GM18868 (cell line): ENCODE measurements around the gene NTF4.
"Not testable (repeated sequence)": the region's sequence is repeated elsewhere in the genome, so short reads cannot be mapped to it uniquely, and the experiment has no call there.

ENCODE experiments used
- ATAC-seq: cut with Tn5 transposase; IDR thresholded peaks from one replicate; pipeline ENCODE4 v1.9.1; 2021; ENCODE audit warnings: mild to moderate bottlenecking, moderate library complexity; ENCODE audit not compliant: unreplicated experiment

Gene NTF4

DNA sequence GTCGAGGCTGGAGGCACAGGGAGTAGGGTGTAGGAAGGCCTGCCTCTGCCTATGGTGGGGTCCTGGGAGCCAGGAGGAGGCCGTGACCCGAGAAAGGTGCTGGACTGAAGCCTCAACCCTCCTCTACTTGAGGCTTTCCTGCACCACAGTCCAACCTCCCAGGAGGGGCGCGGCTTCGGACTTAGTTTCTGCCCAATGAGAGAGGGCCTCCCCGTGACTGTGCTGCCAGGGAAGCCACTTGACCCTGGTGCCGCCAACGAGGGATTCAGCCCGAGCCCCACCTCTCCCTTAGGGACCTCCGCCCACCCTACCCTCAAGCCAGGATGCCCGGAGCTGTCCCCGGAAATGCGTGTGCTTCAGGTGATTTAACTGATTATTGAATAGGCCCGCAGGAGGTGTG is 40.4 kb downstream of the NTF4 start, which contains the start of gene CGB3:
Gene CGB3 (minus strand): TSS at position 101 of the 400 bp plus-strand sequence. CDS start 362 bp downstream, outside the sequence.
- ATAC-seq, result not testable (repeated sequence)

DNA sequence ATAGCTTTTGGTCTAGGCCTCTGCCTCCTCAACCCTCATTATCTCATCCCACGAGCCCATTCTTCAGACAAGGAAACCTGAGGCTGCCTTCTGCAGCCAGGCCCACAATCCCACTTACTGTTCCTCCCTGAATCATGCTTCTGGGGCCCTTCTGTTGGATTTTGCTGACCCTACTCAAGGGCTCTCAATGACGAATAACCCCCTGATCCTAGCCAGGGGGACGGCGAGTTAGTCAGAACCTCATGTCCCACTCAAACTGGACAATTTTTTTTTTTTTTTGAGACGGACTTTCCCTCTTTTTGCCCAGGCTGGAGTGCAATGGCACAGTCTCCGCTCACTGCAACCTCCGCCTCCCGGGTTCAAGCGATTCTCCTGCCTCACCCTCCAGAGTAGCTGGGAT is 42.5 kb downstream of the NTF4 start:
- no peak for ATAC-seq

DNA sequence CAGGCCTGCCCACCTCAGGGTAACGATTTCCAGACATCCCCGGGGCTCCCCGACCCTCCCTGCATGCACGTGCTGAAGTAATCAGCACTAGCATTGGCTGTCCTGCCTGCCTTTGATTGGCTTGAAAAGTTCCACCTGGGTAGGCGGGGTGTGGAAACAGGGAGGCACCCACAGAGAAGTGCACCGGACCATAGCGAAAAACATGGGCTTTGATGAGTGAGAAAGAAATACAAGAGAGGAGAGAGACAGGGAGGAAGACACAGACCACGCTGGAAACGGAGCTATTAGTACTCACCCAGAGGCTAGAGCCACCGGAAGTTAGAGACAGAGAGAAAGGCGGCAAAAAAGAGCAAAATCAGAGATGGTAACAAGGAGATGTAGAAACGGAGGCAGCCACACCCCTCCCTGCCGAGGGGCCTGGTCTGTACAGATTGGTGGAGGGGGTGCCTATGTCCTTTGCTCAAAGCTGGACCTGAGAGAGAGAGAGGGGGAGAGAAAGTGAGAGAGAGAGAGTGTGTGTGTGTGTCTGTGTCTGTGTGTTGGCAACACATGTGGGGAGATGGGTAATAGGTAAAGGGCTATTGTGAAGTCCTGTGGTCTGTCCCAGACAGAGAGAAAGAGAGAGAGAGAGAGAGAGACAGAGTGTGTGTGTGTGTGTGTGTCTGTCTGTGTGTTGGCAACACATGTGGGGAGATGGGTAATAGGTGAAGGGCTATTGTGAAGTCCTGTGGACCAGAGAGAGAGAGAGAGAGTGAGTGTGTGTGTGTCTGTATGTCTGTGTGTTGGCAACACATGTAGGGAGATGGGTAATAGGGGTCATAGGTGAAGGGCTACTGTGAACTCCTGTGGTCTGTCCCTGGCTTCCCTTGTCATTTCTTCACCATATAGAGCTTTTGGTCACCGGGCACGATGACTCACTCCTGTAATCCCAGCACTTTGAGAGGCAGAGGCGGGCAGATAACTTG is 43.4 kb downstream of the NTF4 start:
- no peak for ATAC-seq

DNA sequence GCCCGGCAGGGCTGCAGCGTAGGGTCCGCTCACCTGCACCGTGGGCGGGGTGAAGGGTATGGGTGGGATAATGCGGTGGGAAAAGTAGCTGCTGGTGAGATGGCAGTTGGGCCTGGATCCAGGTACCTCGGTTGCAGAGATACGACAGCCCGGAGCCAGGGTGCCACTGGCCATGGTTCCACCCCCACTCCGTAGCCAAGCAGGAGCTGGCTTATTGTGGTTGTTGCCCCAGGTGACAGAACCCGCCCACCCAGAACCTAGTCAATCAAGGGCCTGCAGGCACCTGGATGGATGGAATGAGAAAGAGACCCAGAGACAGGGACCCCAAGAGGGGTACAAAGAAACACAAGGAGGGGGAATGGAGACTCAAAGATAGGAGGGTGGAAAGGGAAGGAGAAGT is 44.3 kb downstream of the NTF4 start:
- ATAC-seq, result no peak

DNA sequence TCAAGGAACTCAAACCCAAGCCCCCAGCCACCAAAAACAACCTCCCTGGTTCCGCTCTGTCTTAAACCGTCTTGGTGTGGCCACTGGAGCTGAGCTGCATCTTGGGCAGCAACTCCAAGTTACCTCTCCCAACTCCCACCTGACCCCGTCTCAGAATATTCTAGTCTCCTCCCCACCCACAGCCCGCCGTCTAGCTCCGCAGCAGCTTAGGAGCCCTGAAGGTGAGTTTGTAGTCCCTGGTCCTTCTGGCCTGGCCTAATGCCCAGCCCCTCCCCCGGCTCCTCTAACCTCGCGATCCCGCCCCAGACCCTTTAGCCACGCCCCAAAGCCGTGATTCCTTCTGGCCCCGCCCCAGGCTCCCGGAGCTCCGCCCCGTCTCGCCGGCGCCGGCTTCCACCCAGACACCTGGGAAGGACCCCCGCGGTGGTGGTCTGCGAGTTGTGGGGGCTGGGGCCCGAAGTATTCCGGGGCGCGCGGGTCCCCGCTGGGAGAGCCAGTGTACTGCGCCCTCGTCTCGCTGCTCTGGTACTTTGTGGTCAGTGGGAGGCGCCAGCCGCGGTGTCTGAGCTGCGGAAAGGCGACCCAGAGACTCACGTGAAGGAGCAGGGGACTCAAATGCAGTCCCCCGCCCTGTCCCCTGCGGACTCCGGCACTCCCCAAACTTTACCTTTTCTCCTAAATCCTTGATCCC is 45.2 kb downstream of the NTF4 start:
- no peak for ATAC-seq

DNA sequence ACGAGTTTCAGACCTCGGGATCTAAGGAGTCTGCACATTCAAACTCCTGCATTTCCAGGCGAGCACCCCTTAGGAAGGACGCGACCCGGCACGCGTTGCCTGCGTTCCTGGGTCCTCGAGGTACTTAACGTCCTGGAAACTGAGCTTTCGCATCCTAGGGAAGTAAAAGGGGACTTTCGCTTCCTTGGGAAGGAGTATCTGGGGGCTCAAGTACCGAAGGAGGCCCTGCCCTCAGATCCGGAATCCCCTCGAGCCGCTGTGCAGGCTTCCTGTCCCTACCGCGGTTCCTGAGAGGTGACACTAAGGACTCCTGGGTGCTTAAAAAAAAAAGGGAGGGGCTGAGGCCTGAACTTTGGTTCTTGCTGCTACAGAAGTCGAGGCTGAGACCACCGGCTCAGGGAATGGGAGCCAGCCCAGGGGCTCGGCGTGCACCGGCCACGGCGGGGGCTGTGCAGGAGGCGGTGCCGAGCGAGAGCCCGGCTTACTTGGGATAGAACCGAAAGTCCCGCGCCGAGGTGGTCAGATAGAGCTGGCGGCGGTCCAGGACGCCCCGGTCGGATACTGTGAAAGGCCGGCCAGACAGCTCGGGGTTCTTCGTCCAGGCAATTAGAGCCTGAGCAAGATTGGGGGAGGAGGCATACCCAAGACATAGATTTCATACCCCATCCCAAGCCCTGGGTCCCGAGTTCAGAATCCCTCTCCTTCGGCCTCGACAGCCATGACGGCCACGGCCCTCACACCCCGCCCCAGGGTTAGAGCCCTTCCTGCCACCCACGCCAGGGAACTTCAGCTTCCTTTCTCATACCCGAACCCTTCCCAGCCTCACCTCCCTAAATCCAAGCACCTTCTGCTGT is 46.0 kb downstream of the NTF4 start:
- not testable (repeated sequence) for ATAC-seq

DNA sequence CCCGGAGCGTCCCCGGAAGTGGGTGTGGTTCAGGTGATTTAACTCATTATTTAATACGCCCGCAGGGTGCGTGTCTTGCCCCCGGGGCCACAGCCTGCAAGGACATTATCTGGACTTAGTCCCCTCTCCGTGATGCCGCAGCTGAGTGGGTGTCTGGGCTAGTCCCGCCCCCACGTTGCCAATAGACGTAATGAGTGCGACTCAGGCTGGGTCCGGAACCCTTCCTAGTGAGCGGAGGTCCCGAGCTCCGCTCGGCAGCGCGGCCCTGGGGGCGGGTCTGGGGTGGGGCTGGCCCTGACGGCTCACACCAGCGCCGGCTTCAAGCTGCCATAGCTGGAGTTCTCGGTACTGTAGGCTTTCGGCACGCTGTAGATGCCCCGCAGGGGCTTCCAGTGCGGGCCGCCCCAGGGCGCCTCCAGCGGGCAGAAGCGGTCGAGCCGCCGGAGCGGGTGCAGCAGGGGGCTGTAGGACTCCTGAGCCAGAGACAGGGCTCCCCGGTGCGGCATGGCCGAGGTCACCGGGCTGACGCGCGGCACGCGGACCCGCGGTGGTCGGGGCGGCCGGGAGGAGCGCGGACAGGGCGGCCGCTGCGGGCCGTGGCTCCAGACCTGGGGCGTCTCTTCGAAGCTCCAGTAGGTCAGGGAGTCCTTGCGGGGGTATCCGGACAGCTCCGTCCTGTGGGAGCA is 46.8 kb downstream of the NTF4 start:
- ATAC-seq, result no peak

DNA sequence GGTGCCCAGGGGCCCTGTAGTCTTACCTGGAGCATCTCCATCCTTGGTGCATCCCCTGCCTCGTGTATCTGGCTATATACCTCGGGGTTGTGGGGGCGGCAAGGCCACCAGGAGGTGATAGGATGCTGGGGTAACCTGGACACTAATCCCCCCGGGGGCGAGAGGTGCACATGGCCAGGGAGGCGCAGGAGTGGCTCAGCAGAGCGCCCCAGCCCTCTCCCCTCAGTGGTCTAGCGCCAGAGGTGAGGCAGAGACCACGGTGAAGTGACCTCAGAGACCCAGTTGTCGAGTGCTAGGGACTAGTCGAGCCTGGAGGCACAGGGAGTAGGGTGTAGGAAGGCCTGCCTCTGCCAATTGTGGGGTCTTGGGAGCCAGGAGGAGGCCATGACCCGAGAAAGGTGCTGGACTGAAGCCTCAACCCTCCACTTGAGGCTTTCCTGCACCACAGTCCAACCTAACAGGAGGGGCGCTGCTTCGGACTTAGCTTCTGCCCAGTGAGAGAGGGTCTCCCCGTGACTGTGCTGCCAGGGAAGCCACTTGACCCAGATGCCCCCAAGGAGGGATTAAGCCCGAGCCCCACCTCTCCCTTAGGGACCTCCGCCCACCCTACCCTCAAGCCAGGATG is 47.5 kb downstream of the NTF4 start, which contains the start of gene LHB:
Gene LHB (minus strand): TSS at position 51 of the 625 bp plus-strand sequence. CDS start 10 bp downstream, at position 41.
- no peak for ATAC-seq

DNA sequence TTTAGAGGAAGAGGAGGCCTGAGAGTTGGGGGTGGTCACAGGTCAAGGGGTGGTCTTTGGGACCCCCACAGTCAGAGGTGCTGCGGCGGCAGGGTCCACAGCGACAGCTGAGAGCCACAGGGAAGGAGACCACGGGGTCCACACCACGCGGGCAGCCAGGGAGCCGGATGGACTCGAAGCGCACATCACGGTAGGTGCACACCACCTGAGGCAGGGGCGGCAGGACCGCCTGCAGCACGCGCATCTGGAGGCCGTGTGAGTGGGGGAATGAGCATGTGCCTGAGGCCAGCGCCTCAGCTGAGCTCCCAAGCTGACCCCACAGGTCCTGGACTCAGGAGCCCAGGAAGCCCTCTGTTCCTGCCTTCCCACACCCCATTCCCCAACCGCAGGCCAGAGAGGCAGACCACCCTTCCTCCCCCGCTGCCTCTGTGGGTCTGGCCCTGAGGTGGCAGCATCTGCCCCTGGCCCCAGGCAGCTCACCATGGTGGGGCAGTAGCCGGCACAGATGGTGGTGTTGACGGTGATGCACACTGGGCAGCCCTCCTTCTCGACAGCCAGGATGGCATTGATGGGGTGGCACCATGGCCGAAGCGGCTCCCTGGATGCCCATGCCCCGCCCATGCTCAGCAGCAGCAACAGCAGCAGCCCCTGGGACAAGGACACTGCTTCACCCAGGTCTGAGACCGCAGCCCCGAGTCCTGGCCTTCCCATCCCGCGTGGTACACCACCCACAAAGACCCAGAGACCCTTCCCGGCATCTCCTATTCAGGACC is 48.4 kb downstream of the NTF4 start:
- ATAC-seq, result no peak

DNA sequence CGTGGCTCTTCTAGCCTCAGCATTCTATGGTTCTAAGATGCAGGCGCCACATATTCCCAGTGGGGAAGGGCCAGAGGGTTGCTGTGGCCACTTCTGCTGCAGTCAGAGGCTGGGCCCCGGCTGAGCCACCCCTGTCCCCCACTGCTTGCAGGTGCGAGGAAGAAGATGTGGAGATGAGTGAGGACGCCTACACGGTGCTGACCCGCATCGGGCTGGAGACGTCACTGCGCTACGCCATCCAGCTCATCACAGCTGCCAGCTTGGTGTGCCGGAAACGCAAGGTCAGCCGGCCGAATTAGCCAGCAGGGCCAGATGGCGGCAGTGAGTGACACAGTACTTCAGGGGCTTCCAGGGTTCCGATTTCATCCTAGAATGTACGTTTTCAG is 49.8 kb downstream of the NTF4 start:
- no peak for ATAC-seq

DNA sequence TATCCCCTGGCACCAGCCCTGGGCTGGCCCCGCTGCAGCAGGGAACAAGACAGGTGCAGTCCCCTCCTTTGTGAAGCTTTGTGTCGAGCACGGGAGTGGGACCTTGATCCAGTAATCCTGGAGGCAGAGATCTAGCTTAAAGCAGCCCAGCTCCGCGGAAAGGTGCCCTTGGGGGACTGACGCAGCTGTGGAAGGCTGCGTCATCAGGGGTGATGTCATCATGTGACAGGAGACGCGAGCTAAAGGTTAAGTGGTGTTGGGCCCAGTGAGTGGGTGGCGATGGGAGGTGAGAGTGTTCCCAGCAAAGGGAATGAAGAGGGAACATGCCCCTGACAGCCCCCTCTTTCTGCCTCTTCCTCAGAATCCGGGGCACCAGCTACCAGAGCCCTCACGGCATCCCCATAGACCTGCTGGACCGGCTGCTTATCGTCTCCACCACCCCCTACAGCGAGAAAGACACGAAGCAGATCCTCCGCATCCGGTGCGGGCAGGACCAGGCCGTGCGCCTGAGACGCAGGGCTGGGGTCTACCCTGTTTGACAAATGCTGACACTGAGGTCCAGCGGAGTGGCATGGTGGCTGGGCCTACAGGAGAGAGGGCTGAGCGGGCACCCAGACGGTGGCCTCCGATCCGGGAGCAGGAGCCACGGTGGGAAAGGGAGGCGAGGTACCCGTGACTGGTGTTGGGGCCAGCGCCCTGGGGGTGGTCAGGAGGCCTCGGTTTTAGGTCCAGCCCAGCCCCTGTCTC is 50.3 kb downstream of the NTF4 start:
- ATAC-seq, result no peak

DNA sequence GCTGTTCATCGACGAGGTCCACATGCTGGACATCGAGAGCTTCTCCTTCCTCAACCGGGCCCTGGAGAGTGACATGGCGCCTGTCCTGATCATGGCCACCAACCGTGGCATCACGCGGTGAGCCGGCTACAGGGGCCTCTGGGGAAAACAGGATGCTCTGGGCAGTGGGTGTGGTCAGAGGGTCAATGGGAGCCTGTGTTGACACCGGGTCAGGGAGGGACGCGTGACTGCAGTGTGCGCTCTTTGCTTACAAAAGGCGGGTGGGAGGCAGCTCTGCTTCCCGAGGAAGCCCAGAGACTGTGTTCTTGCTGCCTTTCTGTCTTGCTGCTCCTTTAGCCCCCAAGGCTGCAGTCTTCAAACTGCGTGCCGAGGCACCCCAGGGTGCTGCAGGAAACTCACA is 53.4 kb downstream of the NTF4 start:
- ATAC-seq, result no peak
